Esophagus (tissue), 2 donors: ENCODE measurements around the gene TMA7B. TPM values are rescaled to one million over a fixed set of nuclear protein-coding genes. Genes with fewer than 3 reads are reported as not detected.

Source experiments
- H3K27ac ChIP-seq, 2 donors: one replicate each; pipeline ENCODE4 v1.5.1; 2013; ENCODE audit warnings: low read depth in 2 of 2, mild to moderate bottlenecking in 2 of 2, inconsistent platforms in 1 of 2, low read length in 1 of 2, moderate library complexity in 1 of 2
- H3K27me3 ChIP-seq, 2 donors: one replicate each; pipeline ENCODE4 v1.6.1; 2013; ENCODE audit warnings: low read length in 2 of 2, control low read depth in 1 of 2, mild to moderate bottlenecking in 1 of 2; ENCODE audit not compliant: insufficient read depth in 2 of 2, control insufficient read depth in 1 of 2
- H3K36me3 ChIP-seq, 2 donors: one replicate each; pipeline ENCODE4 v1.6.1; 2013; ENCODE audit warnings: low read length in 1 of 2; ENCODE audit not compliant: control insufficient read depth in 2 of 2, insufficient read depth in 2 of 2
- H3K4me1 ChIP-seq, 2 donors: one replicate each; pipeline ENCODE4 v1.6.1; 2013; ENCODE audit warnings: low read length in 1 of 2; ENCODE audit not compliant: control insufficient read depth in 2 of 2, insufficient read depth in 2 of 2
- H3K4me3 ChIP-seq, 2 donors: one replicate each; pipeline ENCODE4 v1.5.1; 2013; ENCODE audit warnings: low read length in 2 of 2, mild to moderate bottlenecking in 2 of 2, low read depth in 1 of 2, moderate library complexity in 1 of 2
- H3K9me3 ChIP-seq, 2 donors: one replicate each; pipeline ENCODE4 v1.6.1; 2013; ENCODE audit warnings: mild to moderate bottlenecking in 2 of 2, low read depth in 1 of 2, low read length in 1 of 2, moderate library complexity in 1 of 2; ENCODE audit not compliant: control insufficient read depth in 2 of 2, insufficient read depth in 1 of 2
- WGBS, 2 donors: extraction: QIAGEN DNeasy Blood & Tissue Kit; methylation state at CpG; one replicate each; pipeline ENCODE4 v1.1.7; 2013; 5-methylcytosine and 5-hydroxymethylcytosine counted together
- polyA plus RNA-seq, 2 donors: library from polyadenylated mRNA; stranded (reverse); fragments of 200-250 nt; gene quantifications; one replicate each; pipeline ENCODE4 v1.2.3, GENCODE V29; 2013
- donor health status: healthy with polysubstance abuse.
- donor health status: Bipolar disorder and iron deficiency.

Gene TMA7B
- polyA plus RNA-seq, 2 donors, result 0.14 TPM; not detected in 1

GRCh38 chr22:39940757-39941305 lies 19.4 kb upstream of the TMA7B start:
- Histone ChIP-seq H3K27ac (no peak overlapping the region), H3K27me3 (no peaks in the 10 kb centered on the region), H3K4me3 (no peak overlapping the region), H3K36me3 (no peaks in the 10 kb centered on the region), H3K4me1 (no peaks in the 10 kb centered on the region), H3K9me3 (no peaks in the 10 kb centered on the region)
- WGBS, 2 donors, result 61 to 65% methylated on average over 9 of the region's 9 CpGs

- no peaks in the 10 kb centered on the region for H3K4me1 ChIP-seq
- no peaks in the 10 kb centered on the region for H3K36me3 ChIP-seq
- 87 to 93% methylated on average over 2 of the region's 2 CpGs for WGBS, 2 donors
- H3K27ac ChIP-seq, result no peak overlapping the region
- H3K9me3 ChIP-seq, result no peaks in the 10 kb centered on the region
- H3K27me3 ChIP-seq, result no peaks in the 10 kb centered on the region
- no peak overlapping the region for H3K4me3 ChIP-seq
Measured at GRCh38 chr22:39941601-39942000, 18.6 kb upstream of the TMA7B start.

GRCh38 chr22:39942439-39943230 lies 17.6 kb upstream of the TMA7B start:
- no peaks in the 10 kb centered on the region for H3K9me3 ChIP-seq
- WGBS, 2 donors, result 77 to 81% methylated on average over 8 of the region's 8 CpGs
- H3K4me1 ChIP-seq, result no peaks in the 10 kb centered on the region
- H3K27ac ChIP-seq, result no peak overlapping the region
- H3K4me3 ChIP-seq, result no peak overlapping the region
- no peaks in the 10 kb centered on the region for H3K27me3 ChIP-seq
- no peaks in the 10 kb centered on the region for H3K36me3 ChIP-seq

- 85 to 87% methylated on average over 5 of the region's 5 CpGs for WGBS, 2 donors
- Histone ChIP-seq H3K4me3 (no peak overlapping the region), H3K4me1 (no peaks in the 10 kb centered on the region), H3K27me3 (no peaks in the 10 kb centered on the region), H3K36me3 (no peaks in the 10 kb centered on the region), H3K27ac (no peak overlapping the region), H3K9me3 (no peaks in the 10 kb centered on the region)
Measured at GRCh38 chr22:39943337-39943736, 16.9 kb upstream of the TMA7B start.

- Histone ChIP-seq H3K27me3 (no peaks in the 10 kb centered on the region), H3K4me3 (no peak overlapping the region), H3K4me1 (no peaks in the 10 kb centered on the region), H3K9me3 (no peaks in the 10 kb centered on the region), H3K27ac (no peak overlapping the region), H3K36me3 (no peaks in the 10 kb centered on the region)
- WGBS, 2 donors, result 88 to 89% methylated on average over 11 of the region's 11 CpGs
Measured at GRCh38 chr22:39943953-39944872, 16.0 kb upstream of the TMA7B start.

DNA sequence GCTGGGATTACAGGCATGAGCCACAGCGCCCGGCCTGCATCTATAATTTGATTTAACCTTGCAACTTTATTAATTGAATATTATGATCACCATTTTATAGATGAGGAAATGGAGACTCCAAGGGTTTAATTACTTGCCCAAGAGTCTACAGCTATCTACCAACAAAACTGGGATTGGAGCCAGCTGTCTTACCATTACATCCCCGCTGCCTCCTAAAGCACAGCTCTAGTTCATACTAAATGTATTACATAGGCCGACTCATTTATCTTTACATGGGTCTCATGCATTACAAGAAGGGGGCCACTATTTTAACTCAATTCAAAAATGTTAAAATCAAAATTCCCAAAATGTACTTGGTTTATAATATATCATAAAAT lies 14.1 kb upstream of the TMA7B start:
- Histone ChIP-seq H3K4me1 (no peaks in the 10 kb centered on the region), H3K27me3 (no peaks in the 10 kb centered on the region), H3K27ac (no peak overlapping the region), H3K4me3 (no peak overlapping the region), H3K36me3 (no peaks in the 10 kb centered on the region), H3K9me3 (no peaks in the 10 kb centered on the region)
- 96 to 97% methylated on average over 4 of the region's 4 CpGs for WGBS, 2 donors

DNA sequence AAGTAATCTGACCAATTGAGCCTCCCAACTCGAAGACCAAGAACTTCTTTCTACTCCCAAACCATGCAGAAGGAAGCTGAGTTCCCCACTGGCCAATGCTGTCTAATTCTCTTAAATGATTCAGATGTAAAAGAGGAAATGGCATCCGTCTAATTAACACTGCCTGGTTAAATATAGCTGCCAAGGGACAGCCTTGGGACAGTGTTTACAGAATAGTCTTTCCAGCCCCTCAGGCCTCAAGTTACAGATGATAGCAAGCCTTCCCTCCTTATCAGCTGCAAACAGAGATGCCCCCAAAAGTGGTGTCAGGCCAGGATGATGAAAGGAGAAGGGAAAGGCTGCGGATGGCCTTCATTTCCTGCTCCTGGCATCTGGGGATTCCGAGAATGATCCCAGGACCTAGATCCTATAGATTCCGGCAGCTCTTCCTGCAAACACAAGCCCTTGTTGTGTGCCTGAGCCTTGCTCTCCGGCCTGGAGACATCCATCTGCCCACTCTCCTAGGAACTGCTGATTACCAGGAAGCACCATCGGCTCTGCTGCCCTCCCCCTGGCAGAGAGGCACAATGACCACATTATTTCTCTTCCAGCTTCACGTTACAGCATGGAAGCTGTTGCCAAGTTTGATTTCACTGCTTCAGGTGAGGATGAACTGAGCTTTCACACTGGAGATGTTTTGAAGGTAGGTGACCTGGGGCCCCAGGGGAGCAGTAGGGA lies 13.5 kb upstream of the TMA7B start:
- no peaks in the 10 kb centered on the region for H3K27me3 ChIP-seq
- H3K4me3 ChIP-seq, result no peak overlapping the region
- no peak overlapping the region for H3K27ac ChIP-seq
- no peaks in the 10 kb centered on the region for H3K36me3 ChIP-seq
- no peaks in the 10 kb centered on the region for H3K4me1 ChIP-seq
- WGBS, 2 donors, result 60 to 67% methylated on average over 8 of the region's 8 CpGs
- H3K9me3 ChIP-seq, result no peaks in the 10 kb centered on the region

GRCh38 chr22:39947220-39948216 lies 12.7 kb upstream of the TMA7B start:
- no peaks in the 10 kb centered on the region for H3K27me3 ChIP-seq
- no peak overlapping the region for H3K4me3 ChIP-seq
- no peaks in the 10 kb centered on the region for H3K36me3 ChIP-seq
- no peaks in the 10 kb centered on the region for H3K9me3 ChIP-seq
- no peaks in the 10 kb centered on the region for H3K4me1 ChIP-seq
- H3K27ac ChIP-seq, result no peak overlapping the region
- WGBS, 2 donors, result 84 to 89% methylated on average over 8 of the region's 8 CpGs
